Medulla oblongata (tissue), 1 donor: Measurements from ENCODE around the gene CCDC30.
A peak's percentile ranks its signal among the peaks of the same experiment; 100 is the strongest.
"Not testable (repeated sequence)": the region's sequence is repeated elsewhere in the genome, so short reads cannot be mapped to it uniquely, and the experiment has no call there.

Experiments
- DNase-seq: peaks from one replicate; pipeline ENCODE4 v3.0.0-alpha.2; 2015; ENCODE audit errors: extremely low spot score

Gene CCDC30

GRCh38 chr1:42657201-42657600 is 194.1 kb downstream of the CCDC30 start:
- no peak for DNase-seq

DNA sequence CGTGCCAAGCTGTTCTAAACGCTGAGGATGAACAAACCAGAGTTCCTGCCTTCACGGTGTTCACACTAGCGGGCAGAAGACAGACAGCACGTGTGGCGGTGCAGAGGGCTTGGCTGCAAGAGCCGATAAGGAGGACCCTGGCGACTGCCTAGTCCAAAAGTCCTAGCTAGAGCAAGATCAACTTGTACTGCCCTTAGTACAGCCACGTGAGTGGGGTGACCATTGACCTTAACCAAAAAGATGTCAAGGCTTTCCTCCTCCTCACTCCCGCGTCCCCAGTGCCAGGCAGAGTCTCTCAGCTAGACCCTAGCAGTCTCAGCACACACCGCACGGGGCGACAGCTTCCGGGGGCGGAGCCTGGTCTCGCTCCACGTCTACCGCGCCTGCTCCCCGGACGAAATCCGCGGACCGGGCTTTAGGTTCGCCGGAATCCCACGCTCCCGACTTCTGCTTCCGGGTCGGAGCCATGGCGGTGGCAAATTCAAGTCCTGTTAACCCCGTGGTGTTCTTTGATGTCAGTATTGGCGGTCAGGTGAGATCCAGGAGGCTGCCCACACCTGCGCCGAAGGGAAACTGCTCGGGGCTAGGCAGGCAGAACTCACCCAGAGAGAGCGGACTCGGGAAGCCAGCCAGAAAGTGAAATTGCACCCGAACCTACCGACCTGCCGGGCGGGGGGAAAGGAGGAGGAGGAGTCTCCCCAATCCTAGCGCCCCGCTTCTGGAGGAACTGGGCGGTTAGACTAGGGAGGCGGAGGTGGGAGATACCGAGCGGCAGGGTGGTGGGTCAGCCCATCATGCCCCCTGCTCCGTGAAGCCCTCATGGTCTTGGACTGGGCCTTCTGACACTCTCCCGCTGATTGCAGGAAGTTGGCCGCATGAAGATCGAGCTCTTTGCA is 195.1 kb downstream of the CCDC30 start, which contains the start of gene PPIH:
TSS of gene PPIH (plus strand) at position 443 of the 896 bp plus-strand sequence. CDS start at position 467, 24 bp downstream.
- peak; percentile 94 for DNase-seq

GRCh38 chr1:42658877-42659337 is 195.8 kb downstream of the CCDC30 start:
- DNase-seq: no peak

DNA sequence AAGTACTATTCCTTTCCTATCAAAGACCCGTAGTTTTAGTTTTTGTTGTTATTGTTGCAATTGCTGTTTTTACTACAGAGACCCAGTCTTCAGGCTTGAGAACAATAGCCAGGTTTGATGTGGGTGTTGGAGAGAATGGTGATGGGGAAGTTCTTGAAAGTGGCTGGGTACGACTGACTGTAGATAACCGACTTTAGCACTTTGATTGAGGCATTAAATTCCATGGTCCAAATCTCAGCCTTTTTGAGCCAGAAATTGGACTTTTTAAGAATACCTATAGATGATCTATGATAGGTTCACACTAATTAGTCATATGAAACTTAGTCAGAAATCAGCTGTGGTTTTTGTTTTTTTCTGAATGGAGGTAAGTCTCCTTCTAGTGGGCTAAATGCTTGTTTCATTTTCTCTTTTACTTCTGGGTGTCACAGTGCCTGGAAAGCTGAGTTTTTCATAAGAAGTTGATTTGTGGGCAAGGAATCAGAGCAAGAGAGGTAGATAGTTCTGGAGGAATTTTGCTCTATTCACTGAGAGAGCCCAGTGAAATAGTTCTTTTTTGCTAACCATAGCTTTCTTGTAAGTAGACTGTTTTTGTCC is 197.9 kb downstream of the CCDC30 start:
- DNase-seq: no peak

- no peak for DNase-seq
Measured at GRCh38 chr1:42669936-42670335, 206.8 kb downstream of the CCDC30 start.

DNA sequence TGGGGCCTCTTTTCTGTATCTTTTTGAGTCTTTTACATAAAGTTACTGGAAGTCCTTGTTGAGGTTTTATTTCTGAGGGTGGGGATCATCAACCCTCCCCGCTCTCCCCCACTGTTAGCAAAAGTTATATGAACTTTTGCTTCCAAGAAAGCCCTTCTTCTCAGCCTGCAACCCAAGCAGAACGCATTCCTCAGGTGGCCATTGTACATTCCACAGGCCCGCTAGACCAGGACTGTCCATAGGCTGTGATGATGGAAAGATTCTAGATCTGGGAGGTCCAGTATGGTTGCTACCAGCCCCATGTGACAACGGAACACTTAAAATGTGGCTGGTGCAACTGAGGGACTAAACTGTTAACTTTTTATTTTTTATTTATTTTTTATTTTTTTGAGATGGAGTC is 207.3 kb downstream of the CCDC30 start:
- no peak for DNase-seq

GRCh38 chr1:42674214-42674613 is 211.1 kb downstream of the CCDC30 start:
- no peak for DNase-seq

DNA sequence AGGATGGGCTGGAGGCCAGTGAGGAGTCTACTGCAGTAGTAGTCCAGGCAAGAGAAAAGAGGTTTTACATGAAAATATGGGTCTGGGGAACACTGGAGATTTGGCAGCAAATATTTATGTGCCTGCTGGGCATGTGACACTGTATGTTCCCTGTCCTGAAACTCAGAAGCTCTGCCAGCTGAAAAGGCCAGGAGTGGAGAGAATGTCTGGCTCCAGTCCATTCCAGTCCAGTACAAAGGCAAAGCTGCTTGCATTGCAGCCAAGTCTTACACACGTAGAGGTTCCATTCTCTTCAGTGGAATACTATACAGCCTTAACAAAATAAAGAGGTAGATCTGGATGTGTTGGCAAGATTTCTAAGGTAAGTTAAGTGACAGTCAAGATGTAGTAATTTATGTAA is 211.6 kb downstream of the CCDC30 start:
- DNase-seq: no peak

GRCh38 chr1:42675467-42675866 is 212.4 kb downstream of the CCDC30 start:
- no peak for DNase-seq

- DNase-seq: no peak
Measured at GRCh38 chr1:42676534-42677087, 213.5 kb downstream of the CCDC30 start.

DNA sequence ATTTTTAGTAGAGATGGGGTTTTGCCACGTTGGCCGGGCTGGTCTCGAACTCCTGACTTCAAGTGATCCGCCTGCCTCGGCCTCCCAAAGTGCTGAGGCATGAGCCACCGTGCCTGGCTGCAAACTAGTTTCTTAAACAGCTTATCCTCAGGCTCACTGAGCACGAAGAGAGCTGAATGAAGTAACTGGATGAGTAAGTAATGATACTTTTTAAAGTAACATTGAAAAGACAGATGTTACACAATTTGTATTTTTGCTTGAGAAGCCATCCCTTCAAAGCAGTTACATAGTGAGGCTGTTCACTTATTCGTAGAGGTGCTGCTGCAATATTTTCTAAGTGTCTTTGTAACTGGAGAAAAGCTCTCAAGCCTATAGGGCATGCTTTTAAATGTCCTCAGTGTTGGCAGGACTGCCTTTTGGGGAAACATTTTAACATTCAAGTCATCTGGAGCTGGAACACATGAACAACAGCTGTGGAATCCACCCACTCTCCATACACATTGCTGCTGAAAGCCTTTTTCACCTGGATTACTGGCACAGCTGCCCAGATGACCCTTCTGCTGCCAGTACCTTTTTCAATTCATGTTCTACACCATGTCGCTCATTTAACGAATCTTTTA is 216.4 kb downstream of the CCDC30 start:
- DNase-seq: no peak

DNA sequence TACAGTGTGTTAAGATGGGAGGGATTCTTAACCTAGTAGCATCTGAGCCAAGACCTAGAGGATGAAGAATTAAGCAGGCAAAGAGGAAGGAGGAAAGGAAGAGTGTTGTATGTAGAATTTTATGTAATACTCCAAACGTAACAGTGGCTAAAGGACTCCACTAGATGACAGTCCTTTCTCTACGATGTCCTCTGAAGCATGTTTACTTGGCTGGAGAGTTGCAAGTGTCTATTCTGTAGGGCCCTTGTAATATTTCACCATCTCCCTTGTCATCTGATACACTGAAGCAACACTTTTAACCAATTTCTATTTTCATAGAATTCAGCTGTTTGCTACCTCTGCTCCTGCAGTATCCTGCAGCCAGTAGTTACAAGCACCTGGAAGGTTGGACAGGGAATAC is 217.0 kb downstream of the CCDC30 start:
- DNase-seq: no peak

DNA sequence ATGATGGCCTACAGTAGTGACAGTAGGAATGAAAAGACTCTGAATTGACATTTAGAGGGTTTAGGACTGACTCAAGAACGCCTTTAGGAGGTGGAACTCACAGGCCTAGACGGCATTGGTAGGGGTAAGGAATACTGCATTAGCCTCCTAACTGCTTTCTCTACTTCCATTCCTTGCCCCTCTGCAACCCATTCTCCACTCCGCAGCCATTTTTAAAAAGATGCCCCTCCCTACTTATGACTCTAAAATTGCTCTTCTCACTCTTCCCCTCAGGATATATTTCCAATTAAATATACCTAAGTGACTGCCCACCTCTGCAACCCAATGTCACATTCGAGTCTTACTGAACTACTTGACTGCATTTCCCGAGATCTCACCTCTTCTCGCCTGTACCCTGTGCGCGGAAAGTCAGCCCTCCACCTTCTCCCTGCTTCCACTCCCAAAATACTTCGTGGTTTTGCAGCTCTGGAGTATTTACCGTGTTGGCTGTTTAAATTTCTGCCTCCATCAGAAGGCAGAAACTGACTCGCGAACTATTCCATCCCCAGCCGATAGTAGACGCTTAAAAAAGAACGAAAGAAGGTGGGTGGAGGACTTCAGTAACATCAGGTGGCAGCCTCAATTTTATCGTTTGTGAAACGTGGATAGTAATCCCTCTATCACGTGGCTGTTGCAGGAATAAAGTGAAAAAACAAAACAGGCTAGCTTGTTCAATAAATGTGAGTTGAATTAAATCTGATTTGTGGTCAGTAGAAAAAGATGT is 218.0 kb downstream of the CCDC30 start:
- DNase-seq: peak; percentile 42

DNA sequence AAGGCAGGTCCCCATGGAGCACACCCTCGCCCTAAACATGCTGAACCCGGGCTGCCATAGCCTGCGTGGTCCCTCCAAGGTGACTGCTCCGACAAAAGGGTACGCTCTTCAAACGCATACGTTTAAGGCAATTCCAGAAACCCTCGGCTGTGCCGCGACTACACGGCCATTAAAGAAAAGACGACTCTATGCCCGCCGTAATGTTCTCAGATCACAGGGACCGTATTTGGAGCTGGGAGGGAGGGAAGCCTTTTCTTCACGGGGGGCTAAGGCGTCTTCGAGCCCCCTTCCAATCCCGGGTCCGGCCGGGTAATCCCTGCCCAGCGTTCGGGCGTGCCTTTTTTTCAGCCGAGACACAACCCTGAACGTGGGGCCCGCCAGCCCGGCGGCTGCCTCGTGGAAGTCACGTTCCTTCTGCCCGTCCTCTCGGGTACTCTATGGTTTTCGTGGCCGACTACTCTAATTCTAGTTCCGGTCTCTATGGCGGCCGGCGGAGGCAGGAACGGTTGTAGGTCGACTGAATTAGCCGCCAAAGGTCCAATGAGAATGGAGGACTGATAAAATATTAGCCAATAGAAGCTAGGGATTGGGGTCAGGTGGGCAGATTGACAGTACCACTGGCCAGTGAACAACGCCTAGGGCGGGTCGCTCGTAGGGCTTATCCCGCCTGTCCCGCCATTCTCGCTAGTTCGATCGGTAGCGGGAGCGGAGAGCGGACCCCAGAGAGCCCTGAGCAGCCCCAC is 218.8 kb downstream of the CCDC30 start, which contains the start of gene YBX1:
TSS of gene YBX1 (plus strand) at position 678 of the 743 bp plus-strand sequence. CDS start 148 bp downstream, outside the sequence.
- DNase-seq: peak; percentile 99

- not testable (repeated sequence) for DNase-seq
Measured at GRCh38 chr1:42682484-42682738, 219.3 kb downstream of the CCDC30 start.

DNA sequence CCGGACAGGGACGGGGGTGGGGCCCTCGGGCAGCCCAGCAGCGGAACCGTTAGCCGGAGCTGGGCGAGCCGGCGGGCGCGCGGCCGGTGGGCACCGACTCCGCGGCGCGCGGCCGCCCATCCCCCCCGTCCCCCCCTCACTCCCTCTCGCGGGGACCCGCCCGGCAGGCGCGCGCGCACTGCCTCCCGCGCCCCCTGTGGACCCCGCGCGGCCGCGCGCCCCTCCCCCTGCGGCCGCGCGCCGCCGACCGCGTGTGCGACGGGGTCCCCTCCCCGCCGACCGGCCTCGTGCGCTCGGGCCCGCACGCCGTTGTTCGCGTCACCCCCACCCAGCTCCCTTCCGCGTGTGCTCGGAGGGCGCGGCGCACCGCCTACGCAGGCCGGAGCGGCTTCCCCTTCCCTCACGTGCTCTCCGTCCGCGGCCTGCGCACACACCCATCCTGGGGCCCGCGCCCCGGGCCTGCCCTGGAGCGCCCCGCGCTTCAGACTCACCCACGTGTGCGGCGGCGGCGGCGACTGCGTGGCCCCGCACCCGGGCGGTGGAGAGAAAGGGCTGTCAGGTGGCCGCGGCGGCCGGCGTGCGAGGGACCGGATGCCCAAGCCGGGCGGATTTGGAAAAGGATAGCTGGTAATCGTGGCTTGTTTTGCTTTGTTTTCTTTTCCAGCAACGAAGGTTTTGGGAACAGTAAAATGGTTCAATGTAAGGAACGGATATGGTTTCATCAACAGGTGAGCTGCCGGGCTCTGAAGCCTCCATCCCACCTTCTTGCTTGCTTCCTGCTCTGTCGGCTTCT is 219.8 kb downstream of the CCDC30 start:
- peak; percentile 69 for DNase-seq

DNA sequence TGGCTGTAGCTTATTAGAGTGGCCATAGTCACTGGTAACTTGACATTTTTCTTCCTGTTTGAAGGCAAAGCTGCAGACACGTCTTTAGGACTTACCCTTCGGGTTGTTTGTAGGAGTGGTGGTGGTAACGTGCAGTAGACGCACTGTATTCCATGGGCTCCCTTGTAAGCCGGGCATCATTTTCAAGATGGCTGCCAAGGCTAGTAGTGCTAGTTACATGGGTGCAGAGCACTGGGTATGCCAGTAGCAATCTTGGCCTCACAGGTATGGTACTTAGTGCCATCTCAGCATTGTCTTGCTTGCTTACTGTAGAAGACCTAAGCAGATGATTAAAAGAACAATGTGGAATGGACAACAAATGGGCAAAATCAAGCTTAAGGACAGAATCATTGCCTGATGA is 221.1 kb downstream of the CCDC30 start:
- DNase-seq: no peak

GRCh38 chr1:42686418-42686817 is 223.3 kb downstream of the CCDC30 start:
- no peak for DNase-seq

DNA sequence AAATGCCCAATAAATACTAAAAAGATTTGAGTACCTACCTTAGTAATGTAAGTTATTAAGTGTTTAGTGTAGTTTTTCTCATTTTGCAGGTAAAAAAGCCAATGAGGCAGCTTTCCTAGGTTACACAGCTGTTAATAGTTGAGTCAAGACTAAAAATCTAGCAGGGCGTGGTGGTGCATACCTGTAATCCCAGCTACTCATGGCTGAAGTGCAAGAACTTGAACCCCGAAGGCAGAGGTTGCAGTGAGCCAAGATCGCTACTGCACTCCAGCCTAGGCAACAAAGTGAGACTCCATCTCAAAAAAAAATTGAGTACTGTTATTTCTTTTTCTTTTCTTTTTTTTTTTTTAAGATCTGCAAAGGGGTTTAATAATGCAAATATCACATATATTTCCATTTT is 226.8 kb downstream of the CCDC30 start:
- no peak for DNase-seq
